ENCODE measurements around the gene CFAP299. TPM values are rescaled to one million over a fixed set of nuclear protein-coding genes. Genes with fewer than 3 reads are reported as not detected.
"Not testable (repeated sequence)": the region's sequence is repeated elsewhere in the genome, so short reads cannot be mapped to it uniquely, and the experiment has no call there.

The CFAP299 gene
- total and polyA plus RNA-seq, 2 donors from 2014 or later: 1.1 TPM; not detected in 1

GRCh38 chr4:80732010-80732409 is 396.5 kb downstream of the CFAP299 start:
- H3K36me3 ChIP-seq (ENCODE audit: control insufficient read depth in 2 of 3, insufficient read depth in 3 of 3, low read length in 3 of 3): no peaks in the 10 kb centered on the region
- intact Hi-C loops (cut with DNase I): no loop called here
- FAIRE-seq (no peak), DNase-seq (peak in 2 of 5 donors; percentile 10 to 32)
- H3K4me3 ChIP-seq (ENCODE audit: low read length in 3 of 3): no peak overlapping the region
- no peak overlapping the region for H3K9ac ChIP-seq (ENCODE audit: low read length in 3 of 3)
- TF ChIP-seq CTCF (IDR thresholded peaks at IDR 0.05; ENCODE audit: borderline replicate concordance, extremely low read depth, insufficient read depth): no peak
- no peaks in the 10 kb centered on the region for H3K9me3 ChIP-seq (ENCODE audit: control insufficient read depth in 2 of 3, insufficient read depth in 1 of 3, low read length in 3 of 3)
- no peaks in the 10 kb centered on the region for H3K27me3 ChIP-seq (ENCODE audit: control insufficient read depth, insufficient read depth, low read length)
- no peak overlapping the region for H3K27ac ChIP-seq (ENCODE audit: low read depth in 2 of 2, low read length in 2 of 2)
- H3K4me1 ChIP-seq (ENCODE audit: control insufficient read depth in 2 of 3, insufficient read depth in 2 of 3, low read depth in 1 of 3, low read length in 3 of 3): no peaks in the 10 kb centered on the region

- Histone ChIP-seq H3K9ac (ENCODE audit: low read length in 3 of 3) (no peak overlapping the region), H3K27ac (ENCODE audit: low read depth in 2 of 2, low read length in 2 of 2) (no peak overlapping the region), H3K36me3 (ENCODE audit: control insufficient read depth in 2 of 3, insufficient read depth in 3 of 3, low read length in 3 of 3) (no peaks in the 10 kb centered on the region), H3K27me3 (ENCODE audit: control insufficient read depth, insufficient read depth, low read length) (no peaks in the 10 kb centered on the region), H3K9me3 (ENCODE audit: control insufficient read depth in 2 of 3, insufficient read depth in 1 of 3, low read length in 3 of 3) (peaks cover 0 to 5% (median 0%) of the 10 kb centered on the region in 3 donors), H3K4me3 (ENCODE audit: low read length in 3 of 3) (no peak overlapping the region), H3K4me1 (ENCODE audit: control insufficient read depth in 2 of 3, insufficient read depth in 2 of 3, low read depth in 1 of 3, low read length in 3 of 3) (no peaks in the 10 kb centered on the region)
- TF ChIP-seq CTCF (IDR thresholded peaks at IDR 0.05; ENCODE audit: borderline replicate concordance, extremely low read depth, insufficient read depth): no peak
- FAIRE-seq (no peak), DNase-seq (no peak)
- intact Hi-C loops (cut with DNase I): no loop called here
Observed at GRCh38 chr4:80740375-80740774, 404.8 kb downstream of the CFAP299 start.

GRCh38 chr4:80749558-80749957 is 414.0 kb downstream of the CFAP299 start:
- H3K9me3 ChIP-seq (ENCODE audit: control insufficient read depth in 2 of 3, insufficient read depth in 1 of 3, low read length in 3 of 3); FAIRE-seq; H3K27me3 ChIP-seq (ENCODE audit: control insufficient read depth, insufficient read depth, low read length); H3K27ac ChIP-seq (ENCODE audit: low read depth in 2 of 2, low read length in 2 of 2); H3K4me1 ChIP-seq (ENCODE audit: control insufficient read depth in 2 of 3, insufficient read depth in 2 of 3, low read depth in 1 of 3, low read length in 3 of 3); H3K9ac ChIP-seq (ENCODE audit: low read length in 3 of 3); H3K36me3 ChIP-seq (ENCODE audit: control insufficient read depth in 2 of 3, insufficient read depth in 3 of 3, low read length in 3 of 3); DNase-seq; intact Hi-C loops (cut with DNase I); H3K4me3 ChIP-seq (ENCODE audit: low read length in 3 of 3): not testable (repeated sequence)

- H3K36me3 ChIP-seq (ENCODE audit: control insufficient read depth in 2 of 3, insufficient read depth in 3 of 3, low read length in 3 of 3): no peaks in the 10 kb centered on the region
- intact Hi-C loops (cut with DNase I): no loop called here
- no peak overlapping the region for H3K27ac ChIP-seq (ENCODE audit: low read depth in 2 of 2, low read length in 2 of 2)
- H3K9me3 ChIP-seq (ENCODE audit: control insufficient read depth in 2 of 3, insufficient read depth in 1 of 3, low read length in 3 of 3): no peaks in the 10 kb centered on the region
- no peak for DNase-seq
- H3K4me3 ChIP-seq (ENCODE audit: low read length in 3 of 3): no peak overlapping the region
- H3K4me1 ChIP-seq (ENCODE audit: control insufficient read depth in 2 of 3, insufficient read depth in 2 of 3, low read depth in 1 of 3, low read length in 3 of 3): no peaks in the 10 kb centered on the region
- no peak for FAIRE-seq
- H3K9ac ChIP-seq (ENCODE audit: low read length in 3 of 3): no peak overlapping the region
- H3K27me3 ChIP-seq (ENCODE audit: control insufficient read depth, insufficient read depth, low read length): no peaks in the 10 kb centered on the region
- TF ChIP-seq CTCF (IDR thresholded peaks at IDR 0.05; ENCODE audit: borderline replicate concordance, extremely low read depth, insufficient read depth): no peak
Observed at GRCh38 chr4:80751200-80751599, 415.7 kb downstream of the CFAP299 start.

Data from kidney (tissue), 14 donors.